ENCODE measurements around the gene FGF3.

Gene FGF3

GRCh38 chr11:69843529-69843921, 24.3 kb upstream of the FGF3 start:
- DNase-seq: no peak

- no peak for DNase-seq
These were observed 23.7 kb upstream of the FGF3 start for GRCh38 chr11:69842746-69843528.

- no peak for DNase-seq
These were observed 22.9 kb upstream of the FGF3 start for GRCh38 chr11:69841859-69842698.

GRCh38 chr11:69841170-69841858, 22.1 kb upstream of the FGF3 start:
- DNase-seq: no peak

- DNase-seq: no peak
These were observed 21.4 kb upstream of the FGF3 start for GRCh38 chr11:69840371-69841169.

DNA sequence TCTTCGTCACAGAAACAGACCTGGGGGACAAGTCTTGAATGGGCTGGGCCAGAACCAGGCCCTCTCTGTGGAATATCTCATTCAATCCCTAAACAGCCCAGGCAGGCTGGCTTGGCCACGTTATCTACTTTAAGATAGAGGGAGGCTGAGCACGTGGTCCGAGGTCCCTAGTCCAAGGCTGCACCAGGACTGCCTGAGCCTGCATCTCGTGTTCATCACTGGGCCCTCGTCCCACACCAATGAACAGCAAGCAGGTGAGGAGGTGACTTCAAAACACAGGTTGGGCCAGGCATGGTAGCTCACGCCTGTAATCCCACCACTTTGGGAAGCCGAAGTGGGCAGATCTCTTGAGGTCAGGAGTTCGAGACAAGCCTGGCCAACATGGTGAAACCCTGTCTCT, 20.3 kb upstream of the FGF3 start:
- no peak for DNase-seq

GRCh38 chr11:69837791-69838190, 18.6 kb upstream of the FGF3 start:
- DNase-seq: no peak

GRCh38 chr11:69836401-69836800, 17.2 kb upstream of the FGF3 start:
- no peak for DNase-seq

DNA sequence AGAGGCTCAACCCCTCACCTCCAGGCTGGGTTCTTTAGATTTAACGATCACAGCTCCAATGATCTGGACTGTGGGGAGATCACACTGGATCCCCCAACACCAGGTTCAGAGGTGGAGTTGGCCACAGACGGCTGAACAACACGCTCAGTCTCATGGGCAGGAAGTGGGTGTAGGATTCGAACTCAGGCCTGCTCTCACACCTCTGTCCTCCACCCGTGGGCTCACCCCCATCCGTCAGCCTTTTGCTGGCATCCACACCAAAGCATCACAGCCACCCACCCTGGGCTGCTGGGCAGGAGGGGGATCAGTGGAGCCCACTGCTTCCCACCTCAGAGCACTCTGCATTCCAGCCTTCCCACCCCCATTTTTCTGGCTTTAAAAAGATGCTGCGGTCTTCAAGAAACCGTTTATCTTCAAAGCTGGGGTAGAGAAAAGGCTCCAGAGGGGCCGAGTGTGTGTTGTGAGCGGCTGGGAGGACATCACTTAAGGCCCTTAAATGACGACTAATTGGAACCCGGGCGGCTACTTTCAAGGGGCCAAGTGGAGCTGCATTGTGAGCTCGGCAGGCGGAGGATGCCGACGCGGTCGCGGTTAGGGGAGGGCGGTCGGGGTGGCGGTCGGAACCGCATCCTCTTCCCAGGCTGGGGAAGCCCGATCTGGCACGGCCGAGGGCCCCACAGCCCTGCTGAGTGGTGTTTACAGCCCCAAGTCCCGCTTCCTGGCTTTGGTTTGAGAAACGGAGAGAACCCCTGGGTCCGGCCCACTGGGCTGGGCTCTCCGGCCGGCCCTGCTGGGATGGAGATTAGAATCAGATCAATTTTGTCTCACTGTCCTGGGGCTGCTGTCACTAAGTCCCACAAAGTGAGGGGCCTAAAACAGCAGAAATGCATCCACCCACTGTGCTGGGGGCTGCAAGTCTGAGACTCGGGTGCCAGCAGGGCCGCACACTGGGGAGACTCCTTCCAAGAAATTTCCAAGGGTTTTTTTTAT, 15.9 kb upstream of the FGF3 start:
- DNase-seq: no peak

DNA sequence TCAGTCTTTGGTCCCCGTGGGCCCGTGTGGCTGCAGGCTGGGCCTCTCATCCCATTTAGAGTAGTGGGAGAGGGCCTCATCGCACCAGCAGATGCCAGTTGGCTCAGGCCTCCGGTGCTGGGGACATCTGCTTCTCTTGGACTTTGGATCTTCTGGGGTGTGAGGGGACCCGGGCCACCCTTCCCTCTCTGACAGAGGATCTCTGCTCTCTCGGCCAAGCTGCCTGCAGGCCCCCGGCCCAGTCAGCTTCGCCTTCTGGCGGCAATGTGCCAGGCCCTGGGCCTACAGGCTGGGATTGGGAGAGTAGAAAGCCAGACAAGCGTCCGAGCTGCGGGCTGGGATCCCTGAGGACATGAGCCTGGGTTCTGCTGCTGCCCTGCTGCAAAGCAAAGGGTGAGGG, 15.0 kb upstream of the FGF3 start:
- no peak for DNase-seq

GRCh38 chr11:69832561-69833413, 13.6 kb upstream of the FGF3 start:
- no peak for DNase-seq

- DNase-seq: no peak
These were observed 12.8 kb upstream of the FGF3 start for GRCh38 chr11:69831985-69832384.

DNA sequence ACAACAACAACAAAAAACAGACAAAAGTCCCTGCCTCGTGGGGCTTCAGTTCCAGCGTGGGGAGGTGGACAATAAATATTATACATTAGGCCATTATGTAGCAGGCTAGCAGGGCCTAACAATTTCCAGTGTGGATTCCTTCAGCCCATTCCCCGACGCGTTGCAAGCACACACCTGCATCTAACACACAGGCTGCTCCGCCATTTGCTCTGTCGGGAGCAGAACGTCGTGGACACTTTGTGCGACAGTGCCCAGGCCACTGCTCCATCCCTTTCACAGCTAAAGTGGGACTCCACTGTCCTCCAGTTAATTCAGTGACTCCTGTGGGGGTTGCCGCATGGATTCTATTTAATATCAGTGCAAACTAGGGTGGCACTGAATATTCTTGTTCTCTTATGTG, 10.9 kb upstream of the FGF3 start:
- DNase-seq: no peak

GRCh38 chr11:69828971-69829344, 9.7 kb upstream of the FGF3 start:
- DNase-seq: no peak

DNA sequence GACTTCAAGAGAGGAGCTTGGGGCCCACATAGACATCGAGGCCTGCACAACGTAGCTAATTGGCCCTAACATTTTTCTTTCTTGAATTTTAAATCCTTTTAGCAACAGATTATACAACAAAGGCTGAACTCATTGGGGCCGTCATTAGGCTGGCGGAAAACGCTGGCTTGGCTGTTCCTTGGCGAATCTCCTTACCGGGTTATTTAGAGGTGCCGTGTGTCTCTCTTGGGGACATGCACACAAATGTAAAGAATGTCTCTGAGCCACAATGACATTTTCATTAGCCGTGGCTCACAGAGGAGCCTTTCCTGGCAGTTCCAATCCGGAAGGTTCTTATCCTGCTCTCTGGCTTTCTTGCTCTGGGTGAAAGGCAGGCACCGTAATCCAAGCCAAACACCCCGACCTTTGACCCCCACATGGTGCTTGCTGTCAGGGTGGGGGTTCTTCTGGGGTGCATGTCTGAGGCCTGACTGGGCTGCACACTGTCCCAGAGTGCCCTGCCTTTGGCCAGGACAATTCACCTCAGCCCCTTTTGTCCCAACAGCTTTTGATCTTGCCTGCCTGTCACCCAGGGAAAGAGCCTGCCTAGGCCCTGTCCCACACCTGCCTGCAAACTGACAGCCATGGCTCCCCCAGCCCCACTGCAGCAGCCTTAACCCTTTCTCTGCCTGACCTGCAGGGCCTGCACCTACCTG, 9.2 kb upstream of the FGF3 start:
- no peak for DNase-seq

- no peak for DNase-seq
These were observed 7.6 kb upstream of the FGF3 start for GRCh38 chr11:69826773-69827172.

GRCh38 chr11:69825941-69826340, 6.7 kb upstream of the FGF3 start:
- no peak for DNase-seq

DNA sequence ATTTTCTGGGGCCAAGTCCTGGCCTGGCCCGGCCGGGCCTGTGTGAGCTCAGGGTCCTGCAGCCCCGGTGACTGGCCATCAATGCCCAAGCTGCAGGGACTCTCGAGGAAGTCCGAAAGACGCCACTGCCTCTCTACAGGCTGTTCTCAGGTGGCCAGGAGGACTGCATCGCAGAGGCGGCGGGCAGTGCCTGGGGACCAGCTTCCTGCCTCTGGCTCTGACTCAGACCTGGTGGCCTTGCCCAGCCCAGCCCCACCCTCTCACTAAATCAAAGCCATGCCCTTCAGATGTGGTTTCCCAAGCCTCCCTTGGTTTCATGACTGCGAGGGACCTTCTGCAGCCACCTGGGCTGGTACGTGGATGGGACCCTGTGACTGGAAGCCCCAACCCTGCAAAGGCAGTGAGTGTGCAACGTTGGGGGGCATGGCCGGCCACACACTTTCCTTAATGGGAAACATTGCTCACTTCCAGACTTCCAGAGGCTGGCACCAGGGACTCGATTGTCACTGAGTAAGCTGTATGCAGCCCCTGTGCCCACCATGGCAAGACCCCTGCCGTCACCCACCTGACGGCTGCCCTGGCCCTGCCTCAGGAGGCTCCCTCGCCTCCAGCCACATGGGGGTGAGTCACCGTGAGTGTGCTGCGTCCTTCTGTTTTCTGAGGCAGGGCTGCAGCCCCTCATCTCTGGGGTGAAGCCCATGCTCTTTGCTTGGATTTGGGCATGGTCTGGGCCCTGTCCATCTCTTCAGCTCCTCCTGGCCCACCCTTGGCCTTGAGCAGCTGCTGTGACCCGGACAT, 6.0 kb upstream of the FGF3 start:
- DNase-seq: no peak

- no peak for DNase-seq
These were observed 4.5 kb upstream of the FGF3 start for GRCh38 chr11:69823641-69824265.
